NCI-H510A treated with DMSO at 0.1 percent for 48 hours (cell line): Measurements from ENCODE around the gene ZBED2.
"Not testable (repeated sequence)": the region's sequence is repeated elsewhere in the genome, so short reads cannot be mapped to it uniquely, and the experiment has no call there.

Experiments used
- DNase-seq: peaks from one replicate; lab custom pipeline; 2025; lab: John Stamatoyannopoulos, UW

The ZBED2 gene

DNA sequence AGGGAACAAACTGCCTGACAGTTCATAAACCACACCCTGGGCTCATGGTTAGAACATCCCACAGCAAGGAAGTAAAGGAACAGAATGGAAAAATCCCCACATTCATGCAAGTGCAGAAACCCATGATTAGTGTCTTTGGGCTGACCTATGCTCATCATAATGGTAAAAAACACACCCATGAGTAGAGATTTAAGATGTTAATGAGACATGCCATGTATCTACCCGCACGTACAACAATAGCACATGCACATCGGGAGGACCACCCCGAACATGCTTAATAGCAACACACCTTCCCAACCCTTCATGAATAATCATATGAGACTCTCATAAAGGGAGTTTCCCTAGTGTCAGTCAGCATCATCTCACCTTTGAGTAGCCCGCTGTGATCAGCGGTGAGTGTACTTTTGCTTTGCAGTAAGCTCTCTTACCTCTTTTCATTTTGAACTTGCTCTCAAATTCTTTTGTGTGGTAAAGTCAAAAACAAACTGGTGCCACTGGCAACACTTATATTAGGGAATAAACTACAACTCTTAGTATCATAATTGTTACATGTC is 23.2 kb downstream of the ZBED2 start:
- no peak for DNase-seq

DNA sequence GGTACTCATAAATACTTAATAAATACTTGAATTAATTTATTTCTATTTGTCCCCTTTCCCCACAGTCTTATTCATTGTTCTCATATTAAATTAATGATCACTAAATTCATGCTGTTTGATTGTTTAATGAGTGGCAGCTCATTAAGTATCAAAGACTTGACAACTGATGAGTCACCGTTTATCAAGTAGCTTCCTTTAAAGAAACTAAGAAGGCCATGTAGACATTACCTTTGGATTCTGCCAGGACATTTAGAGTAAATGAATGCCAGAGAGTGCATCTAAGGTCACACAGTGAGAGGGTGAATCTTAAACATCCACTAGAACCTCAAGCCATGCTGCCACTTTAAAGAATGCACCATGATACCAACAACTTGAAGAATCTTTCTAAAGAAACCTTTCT is 23.9 kb downstream of the ZBED2 start:
- no peak for DNase-seq

DNA sequence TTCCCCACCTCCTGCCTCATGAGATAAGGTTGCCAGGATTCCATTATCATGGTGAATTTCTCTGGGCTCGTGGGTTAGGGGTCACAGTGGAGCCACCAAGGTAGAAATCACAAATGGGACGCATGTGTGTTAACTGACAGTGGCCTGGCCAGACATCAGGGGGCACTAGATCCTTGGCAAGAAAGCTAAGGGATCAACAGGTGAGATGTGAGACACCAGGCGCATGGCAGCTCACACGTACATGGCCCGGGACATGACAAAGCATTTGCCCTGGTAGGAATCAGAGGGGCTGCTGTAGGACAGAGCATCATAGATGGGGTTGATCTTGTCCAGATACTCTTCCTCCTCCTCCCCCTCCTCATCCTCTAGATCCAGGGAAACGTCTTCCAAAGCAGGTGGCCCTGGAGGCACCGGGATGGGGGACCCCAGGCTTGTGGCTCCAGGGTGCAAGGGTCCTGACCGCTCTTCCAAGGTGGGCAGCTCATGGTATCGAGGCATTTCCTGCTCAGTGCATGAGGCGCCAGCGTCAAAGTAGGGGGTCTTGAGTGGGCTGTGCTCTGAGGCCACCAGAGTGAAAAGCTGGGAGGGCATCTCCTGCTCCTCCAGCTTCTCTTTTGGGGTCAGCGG is 24.6 kb downstream of the ZBED2 start:
- DNase-seq: no peak

DNA sequence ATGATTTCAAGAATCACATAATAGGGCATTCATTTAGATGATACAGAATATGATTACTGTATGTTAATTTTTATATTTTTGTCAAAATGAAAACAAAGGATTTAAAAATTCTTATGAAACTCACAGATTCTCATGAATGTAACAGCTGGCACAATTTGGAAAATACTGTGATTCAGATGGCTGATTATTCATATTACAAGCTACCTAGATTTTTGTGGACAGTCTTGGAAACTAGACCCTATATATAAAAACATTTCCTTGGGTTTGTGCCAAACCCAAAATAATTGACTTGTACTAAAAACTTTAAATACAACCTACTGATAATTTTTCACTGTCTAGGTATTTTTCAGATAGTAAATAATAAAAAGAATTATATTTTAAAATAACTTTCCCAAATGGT is 26.2 kb downstream of the ZBED2 start:
- DNase-seq: no peak

DNA sequence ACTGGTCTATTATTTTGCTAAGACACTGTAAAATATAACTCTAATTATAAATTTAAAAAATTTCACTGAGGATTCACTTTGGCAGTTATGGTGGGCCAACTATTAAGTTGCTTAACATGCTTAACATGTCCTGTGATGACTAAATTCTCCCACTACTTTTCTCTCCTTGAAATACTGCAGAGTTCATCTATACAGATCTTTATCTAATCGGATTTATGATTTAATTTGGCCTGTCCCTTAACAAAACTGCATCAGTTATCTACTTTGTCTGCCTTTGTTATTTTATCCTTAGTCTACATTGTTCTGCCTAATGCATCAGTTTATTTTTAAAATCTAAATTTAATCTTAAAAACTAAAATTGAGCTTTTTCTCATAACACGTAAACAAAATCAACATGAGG is 26.8 kb downstream of the ZBED2 start:
- DNase-seq: no peak

- DNase-seq: no peak
Observed at GRCh38 chr3:111566844-111567243, 28.3 kb downstream of the ZBED2 start.

DNA sequence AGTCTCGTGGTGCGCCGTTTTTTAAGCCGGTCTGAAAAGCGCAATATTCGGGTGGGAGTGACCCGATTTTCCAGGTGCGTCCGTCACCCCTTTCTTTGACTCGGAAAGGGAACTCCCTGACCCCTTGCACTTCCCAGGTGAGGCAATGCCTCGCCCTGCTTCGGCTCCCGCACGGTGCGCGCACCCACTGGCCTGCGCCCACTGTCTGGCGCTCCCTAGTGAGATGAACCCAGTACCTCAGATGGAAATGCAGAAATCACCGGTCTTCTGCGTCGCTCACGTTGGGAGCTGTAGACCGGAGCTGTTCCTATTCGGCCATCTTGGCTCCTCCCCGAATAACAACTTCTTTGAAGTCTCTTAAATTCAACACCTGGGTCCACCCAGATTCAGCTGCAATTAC is 33.2 kb downstream of the ZBED2 start:
- not testable (repeated sequence) for DNase-seq

- DNase-seq: peak; percentile 35
Observed at GRCh38 chr3:111548756-111549155, 46.4 kb downstream of the ZBED2 start.

GRCh38 chr3:111548092-111548491 is 47.1 kb downstream of the ZBED2 start:
- peak; percentile 42 for DNase-seq

DNA sequence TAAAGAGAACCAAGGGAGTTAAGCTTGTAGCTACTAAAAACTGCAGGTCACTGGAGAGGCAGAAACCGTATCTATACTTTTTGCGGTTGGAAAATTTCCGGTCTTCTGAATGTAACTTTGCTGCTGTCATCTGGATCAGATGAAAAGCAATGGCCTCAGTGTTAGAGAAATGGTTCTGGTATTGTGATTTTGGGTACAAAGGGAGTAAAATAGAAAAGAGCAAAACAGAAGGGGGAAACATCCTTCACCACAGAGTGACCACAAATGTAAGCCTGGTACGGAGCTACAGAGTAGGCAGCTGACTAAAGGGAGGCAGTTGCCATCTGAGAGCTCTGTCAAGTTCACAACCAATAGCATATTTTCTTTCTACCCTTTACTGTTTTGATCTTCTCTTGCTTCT is 47.5 kb downstream of the ZBED2 start:
- no peak for DNase-seq

DNA sequence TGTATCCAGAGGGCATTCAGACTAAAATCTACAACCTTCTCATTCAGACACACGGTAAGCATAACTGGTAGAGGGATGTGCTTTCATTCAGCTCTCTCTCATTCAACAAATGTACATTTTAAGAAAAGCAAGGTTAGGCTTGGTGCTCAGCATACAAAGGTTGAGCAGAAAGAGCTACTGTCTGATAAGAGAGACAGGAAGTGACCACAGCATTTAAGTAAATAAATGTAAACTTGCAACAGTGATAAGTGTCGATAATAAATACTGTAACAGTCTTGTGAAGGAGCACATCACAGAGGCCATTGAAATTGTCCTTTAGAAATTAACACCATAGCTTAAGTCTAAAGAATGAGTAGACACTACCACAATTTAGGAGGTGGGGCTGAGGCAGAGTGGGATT is 49.8 kb downstream of the ZBED2 start:
- DNase-seq: no peak
